GM18517 (cell line): ENCODE measurements around the gene CDCP2.

Experiments
- ATAC-seq: cut with Tn5 transposase; IDR thresholded peaks from one replicate; pipeline ENCODE4 v1.9.1; 2021; ENCODE audit warnings: mild to moderate bottlenecking, moderate library complexity; ENCODE audit not compliant: unreplicated experiment

CDCP2 gene

GRCh38 chr1:54137534-54138061 is 15.2 kb downstream of the CDCP2 start:
- no peak for ATAC-seq

GRCh38 chr1:54136963-54137533 is 15.8 kb downstream of the CDCP2 start:
- ATAC-seq: no peak

- ATAC-seq: no peak
These were observed 16.4 kb downstream of the CDCP2 start for GRCh38 chr1:54136269-54136896.

- no peak for ATAC-seq
These were observed 17.2 kb downstream of the CDCP2 start for GRCh38 chr1:54135436-54136120.

GRCh38 chr1:54134295-54134694 is 18.5 kb downstream of the CDCP2 start:
- ATAC-seq: no peak

DNA sequence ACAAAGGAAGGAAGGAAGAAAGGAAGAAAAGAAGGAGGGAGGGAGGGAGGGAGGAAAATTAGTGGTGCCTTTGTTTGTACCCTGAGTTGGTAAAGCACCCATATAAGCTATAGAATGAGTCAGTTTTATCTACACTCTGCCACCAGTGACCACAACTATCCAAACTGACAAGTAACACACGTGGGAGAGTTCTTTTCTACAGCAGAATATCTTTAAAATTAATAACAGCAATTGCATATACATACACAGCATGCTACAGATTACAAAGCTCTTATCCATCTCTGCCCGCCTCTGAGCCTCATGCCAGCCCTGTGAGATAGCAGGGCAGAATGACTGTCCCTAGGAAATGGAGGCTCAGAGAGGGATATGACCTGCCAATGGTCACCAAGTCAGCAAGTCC is 20.3 kb downstream of the CDCP2 start:
- no peak for ATAC-seq

DNA sequence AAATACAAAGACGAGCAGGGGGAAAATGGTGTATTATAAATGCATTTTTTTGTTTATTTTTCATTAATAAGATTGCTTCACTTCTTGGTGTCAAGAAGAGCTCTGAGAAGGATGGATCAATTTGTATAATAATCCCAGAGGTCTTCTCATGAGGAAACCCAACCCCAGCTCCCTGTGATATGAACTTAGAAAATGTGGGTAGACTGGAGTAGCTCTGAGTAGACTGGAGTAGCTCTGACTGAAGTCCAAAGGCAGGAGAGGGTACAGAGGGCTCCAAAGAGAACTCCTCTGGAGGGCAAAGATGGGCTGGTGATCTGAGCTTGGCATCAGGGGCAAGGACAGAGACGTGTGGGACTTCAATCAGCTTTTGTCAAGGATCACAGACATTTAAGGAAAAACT is 21.4 kb downstream of the CDCP2 start:
- ATAC-seq: no peak

DNA sequence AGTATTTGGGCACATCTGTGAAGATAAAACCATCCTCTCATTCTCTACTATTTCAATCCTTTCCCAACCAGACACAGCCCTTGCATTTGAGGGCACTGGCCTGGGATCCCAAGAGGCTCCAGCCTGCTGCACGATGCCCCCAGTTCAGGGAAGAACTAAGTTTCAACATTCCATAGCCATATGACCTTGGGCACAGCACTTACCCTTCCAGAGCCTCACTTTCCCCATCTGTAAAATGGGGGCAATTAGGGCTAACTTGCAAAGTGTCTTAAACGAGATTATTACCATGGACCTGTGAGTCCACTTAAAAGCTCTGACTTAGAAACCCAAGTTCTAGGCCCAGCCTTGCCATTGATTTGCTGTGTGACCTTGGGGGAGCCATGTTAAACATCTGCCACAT is 22.9 kb downstream of the CDCP2 start:
- ATAC-seq: no peak

- no peak for ATAC-seq
These were observed 25.1 kb downstream of the CDCP2 start for GRCh38 chr1:54127594-54128300.

DNA sequence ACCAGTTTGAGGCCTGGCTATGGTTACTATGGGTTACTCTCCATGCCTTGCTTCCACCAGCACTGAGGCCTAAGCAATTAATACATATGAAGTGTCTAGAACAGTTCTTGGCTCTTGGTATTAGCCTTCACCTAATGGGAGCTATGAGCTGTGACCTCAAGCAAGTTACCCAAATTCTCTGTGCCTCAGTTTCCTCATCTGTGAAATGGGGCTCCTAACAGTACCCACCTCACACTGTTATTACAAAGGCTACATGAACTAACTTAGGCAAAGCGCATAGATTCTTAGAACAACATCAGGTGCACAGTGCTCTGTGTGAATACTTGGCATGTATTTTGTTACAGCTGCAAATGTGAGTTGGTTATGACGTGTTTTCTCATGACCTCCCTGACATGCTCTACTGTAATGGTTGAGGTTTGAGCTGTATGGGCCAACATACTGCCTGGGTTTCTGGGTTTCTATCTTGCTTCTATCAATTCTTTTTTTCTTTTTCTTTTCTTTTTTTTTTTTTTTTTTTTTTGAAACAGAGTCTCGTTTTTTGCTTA is 26.5 kb downstream of the CDCP2 start:
- ATAC-seq: no peak

GRCh38 chr1:54125386-54126070 is 27.3 kb downstream of the CDCP2 start:
- no peak for ATAC-seq

GRCh38 chr1:54124906-54125305 is 27.9 kb downstream of the CDCP2 start:
- no peak for ATAC-seq

DNA sequence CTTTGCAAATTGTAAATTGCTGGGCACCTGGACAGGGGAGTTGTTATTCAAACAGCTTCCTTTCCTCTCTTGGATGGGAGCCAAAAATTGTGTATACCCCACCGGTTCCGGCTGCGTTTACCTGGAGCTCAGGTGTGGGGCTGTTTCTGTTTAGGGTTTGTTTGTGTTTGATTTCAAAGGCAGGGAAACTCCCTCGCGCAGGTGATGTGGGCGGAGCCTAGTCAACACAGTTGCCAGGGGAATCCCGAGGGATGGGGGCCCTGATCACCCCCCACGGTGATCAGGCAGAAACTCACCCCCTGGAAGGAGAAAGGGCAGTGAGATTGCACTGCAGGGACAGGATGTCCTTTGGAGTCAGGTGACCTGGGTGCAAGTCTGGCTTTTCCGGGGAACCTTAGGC is 28.3 kb downstream of the CDCP2 start:
- no peak for ATAC-seq

- ATAC-seq: no peak
These were observed 29.8 kb downstream of the CDCP2 start for GRCh38 chr1:54122992-54123391.

GRCh38 chr1:54122135-54122751 is 30.6 kb downstream of the CDCP2 start:
- no peak for ATAC-seq

DNA sequence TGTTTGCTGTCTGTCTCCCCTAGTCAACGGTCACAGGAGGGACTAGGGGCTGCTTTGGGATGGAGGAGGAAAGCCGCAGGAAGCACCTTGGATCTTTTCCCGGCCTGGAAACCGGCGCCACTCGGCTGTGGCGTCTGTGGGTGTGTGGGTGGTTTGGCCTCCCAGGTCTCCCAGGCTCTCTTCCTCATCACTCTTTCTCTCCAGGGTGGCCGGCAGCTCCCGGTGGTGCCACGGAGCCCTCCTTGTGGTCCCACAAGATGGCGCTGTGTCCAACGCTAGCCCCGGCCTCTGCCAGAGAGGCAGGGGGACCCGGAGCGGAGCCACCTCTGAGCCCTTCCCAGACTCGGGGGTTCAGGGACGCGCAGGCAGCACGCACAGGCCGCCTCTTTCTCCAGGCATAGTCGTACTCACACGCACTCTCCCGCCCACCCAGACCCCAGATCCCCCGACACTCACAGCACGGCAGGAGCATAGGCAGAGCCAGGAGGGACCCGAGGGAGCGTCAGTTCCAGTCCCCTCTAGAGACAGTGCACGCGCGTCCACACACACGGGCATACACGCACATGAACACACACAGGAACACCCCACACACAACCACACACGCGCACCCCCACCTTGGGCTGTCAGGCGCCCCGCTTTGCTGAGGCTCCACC is 31.2 kb downstream of the CDCP2 start:
- ATAC-seq: no peak

DNA sequence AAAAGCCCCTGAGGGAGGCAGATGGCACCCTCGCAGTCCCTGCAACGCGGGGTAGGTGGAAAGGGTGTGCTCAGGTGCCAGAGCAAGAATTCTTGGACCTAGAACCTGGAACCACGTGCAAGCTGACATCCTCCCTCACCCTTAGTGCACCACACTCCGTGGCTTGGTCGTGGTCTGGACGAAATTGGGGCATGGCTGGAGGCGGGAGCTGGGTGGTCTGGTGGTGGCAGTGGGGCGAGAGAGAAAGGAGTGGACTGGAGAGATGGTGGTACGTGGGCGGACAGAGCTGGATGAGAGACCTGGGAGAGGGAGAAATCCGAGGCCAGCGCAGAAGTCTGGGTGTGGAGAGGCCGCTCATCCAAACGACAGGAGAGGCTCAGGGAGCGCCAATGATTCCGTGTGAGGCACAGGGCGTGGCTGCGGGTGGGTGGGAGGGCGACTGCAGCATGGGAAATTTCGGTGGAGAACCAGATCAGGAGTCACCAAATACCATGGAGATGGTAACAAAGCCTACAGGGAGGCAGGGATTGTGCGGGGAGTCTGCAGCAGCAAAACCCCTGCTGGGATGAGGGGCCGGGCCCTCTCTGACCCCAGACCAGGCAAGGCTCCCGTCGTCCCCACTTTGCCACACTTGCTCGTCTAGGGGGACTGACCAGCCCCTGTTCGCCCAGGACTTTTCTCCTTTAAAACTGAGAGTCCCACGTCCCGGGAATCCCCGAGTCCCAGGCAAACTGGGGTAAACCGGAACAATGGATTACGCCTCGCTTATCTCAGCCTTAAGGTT is 31.9 kb downstream of the CDCP2 start:
- no peak for ATAC-seq

GRCh38 chr1:54120018-54120697 is 32.6 kb downstream of the CDCP2 start:
- ATAC-seq: no peak
